SJCRH30 (cell line): Measurements from ENCODE around the gene ZDHHC19. TPM values are rescaled to one million over a fixed set of nuclear protein-coding genes. Genes with fewer than 3 reads are reported as not detected.

Experiments
- DNase-seq, 2 experiments: peaks; one replicate each; pipeline ENCODE4 v3.0.0-alpha.2; 2015 to 2020
- H3K27ac ChIP-seq: fragments of 250-450 bp; sonication (Bioruptor Pico); 2 replicates; pipeline ENCODE4 v1.5.1; 2020; ENCODE audit warnings: mild to moderate bottlenecking, moderate library complexity
- H3K27me3 ChIP-seq: fragments of 250-450 bp; sonication (Bioruptor Pico); 2 replicates; pipeline ENCODE4 v1.5.1; 2020; ENCODE audit warnings: mild to moderate bottlenecking, moderate library complexity
- H3K36me3 ChIP-seq: fragments of 250-450 bp; sonication (Bioruptor Pico); 2 replicates; pipeline ENCODE4 v1.5.1; 2020; ENCODE audit warnings: mild to moderate bottlenecking, moderate library complexity
- H3K4me1 ChIP-seq: fragments of 250-450 bp; sonication (Bioruptor Pico); 2 replicates; pipeline ENCODE4 v1.5.1; 2020; ENCODE audit warnings: mild to moderate bottlenecking, moderate library complexity
- H3K4me3 ChIP-seq: fragments of 250-450 bp; sonication (Bioruptor Pico); 2 replicates; pipeline ENCODE4 v1.5.1; 2020; ENCODE audit warnings: mild to moderate bottlenecking, moderate library complexity
- H3K9me3 ChIP-seq: fragments of 250-450 bp; sonication (Bioruptor Pico); replicated peaks from 2 replicates; pipeline ENCODE4 v1.5.1; 2020; ENCODE audit warnings: mild to moderate bottlenecking, moderate library complexity
- total RNA-seq: library from RNA; depleted of rRNA; stranded (reverse); fragments of >200 nt; shearing (Covaris generic); gene quantifications from 2 replicates; pipeline ENCODE4 v1.2.3, GENCODE V29; 2014; rRNA removed

ZDHHC19 gene
- total RNA-seq, 1 experiment from 2014 or later: not detected

- H3K9me3 ChIP-seq: no peaks in the 10 kb centered on the region
- H3K27ac ChIP-seq: no peak overlapping the region
- H3K4me3 ChIP-seq: no peak overlapping the region
- DNase-seq: peak; percentile 52 to 60
- peaks cover 3% of the 10 kb centered on the region; the same call in 1 of the 2 replicates for H3K4me1 ChIP-seq
- no peaks in the 10 kb centered on the region for H3K27me3 ChIP-seq
- no peaks in the 10 kb centered on the region for H3K36me3 ChIP-seq
These were observed 47.3 kb downstream of the ZDHHC19 start for GRCh38 chr3:196163666-196164493.

GRCh38 chr3:196163212-196163611, 48.0 kb downstream of the ZDHHC19 start:
- Histone ChIP-seq H3K36me3 (no peaks in the 10 kb centered on the region), H3K9me3 (no peaks in the 10 kb centered on the region), H3K4me3 (no peak overlapping the region), H3K27me3 (no peaks in the 10 kb centered on the region), H3K4me1 (peaks cover 3% of the 10 kb centered on the region; the same call in 1 of the 2 replicates), H3K27ac (no peak overlapping the region)
- DNase-seq: no peak

DNA sequence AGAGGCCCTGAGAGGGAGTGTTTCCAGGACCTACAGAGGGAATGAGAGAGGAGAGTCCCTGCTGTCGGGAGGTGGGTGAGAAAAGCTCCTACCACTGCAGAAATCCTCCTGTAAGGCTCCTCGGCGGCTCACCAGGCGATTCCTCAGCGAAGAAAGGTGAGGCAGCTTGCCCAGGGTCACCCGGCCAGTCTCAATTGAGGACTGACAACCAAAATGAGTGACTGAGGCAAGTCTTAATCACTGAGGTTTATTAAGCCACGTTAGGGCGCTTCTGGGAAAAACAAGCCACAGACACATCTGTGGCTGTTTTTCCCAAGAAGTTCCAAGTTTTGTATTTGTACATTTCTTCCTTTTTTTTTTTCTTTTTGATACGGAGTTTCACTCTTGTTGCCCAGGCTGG, 48.5 kb downstream of the ZDHHC19 start:
- Histone ChIP-seq H3K4me3 (no peak overlapping the region), H3K9me3 (no peaks in the 10 kb centered on the region), H3K27ac (no peak overlapping the region), H3K4me1 (peaks cover 3% of the 10 kb centered on the region; the same call in 1 of the 2 replicates), H3K27me3 (no peaks in the 10 kb centered on the region), H3K36me3 (no peaks in the 10 kb centered on the region)
- DNase-seq: no peak

DNA sequence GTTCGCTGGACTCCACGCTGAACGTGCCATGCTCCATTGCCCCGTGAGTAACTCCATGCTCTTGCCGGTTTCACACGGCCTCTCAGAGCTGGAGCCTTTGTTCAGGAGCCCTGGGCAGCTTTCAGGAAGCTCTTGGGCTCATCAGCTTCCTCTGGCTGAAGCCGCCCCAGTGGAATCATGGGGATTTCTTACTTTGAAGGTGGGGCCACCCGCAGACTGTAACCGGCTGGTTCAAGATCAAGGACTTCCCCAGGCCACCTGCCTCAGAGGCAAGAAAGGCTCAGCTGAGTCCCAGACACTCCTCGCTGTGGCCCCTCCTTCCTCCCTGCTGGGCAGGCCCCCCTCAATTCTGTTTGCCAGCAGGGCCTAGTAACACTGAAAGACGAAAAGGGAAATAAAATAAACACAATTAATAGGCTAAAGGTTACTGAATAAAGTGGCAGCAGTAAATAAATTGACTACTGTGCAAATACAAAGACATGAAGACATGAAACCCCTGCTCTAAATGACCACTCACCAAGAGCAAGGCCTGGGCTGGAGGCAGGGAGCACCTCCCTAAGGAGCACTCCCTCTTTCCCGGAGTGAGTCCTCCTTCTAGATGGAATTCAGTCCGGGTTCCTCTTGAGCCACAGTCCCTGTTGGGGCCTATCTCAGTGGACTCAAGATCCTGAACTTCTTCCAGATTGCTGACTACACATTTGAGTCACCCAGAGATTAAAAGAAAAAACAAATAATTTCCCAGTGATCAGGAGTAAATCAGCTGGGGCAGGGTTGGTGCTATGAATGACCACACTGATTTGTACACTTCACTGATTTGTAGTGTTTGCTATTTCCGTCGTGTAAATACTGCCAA, 51.0 kb downstream of the ZDHHC19 start:
- no peak overlapping the region for H3K27ac ChIP-seq
- H3K36me3 ChIP-seq: no peaks in the 10 kb centered on the region
- no peaks in the 10 kb centered on the region for H3K27me3 ChIP-seq
- DNase-seq: peak in 1 of 2 experiments; percentile 16
- H3K4me3 ChIP-seq: no peak overlapping the region
- peaks cover 3% of the 10 kb centered on the region; the same call in 1 of the 2 replicates for H3K4me1 ChIP-seq
- no peaks in the 10 kb centered on the region for H3K9me3 ChIP-seq

DNA sequence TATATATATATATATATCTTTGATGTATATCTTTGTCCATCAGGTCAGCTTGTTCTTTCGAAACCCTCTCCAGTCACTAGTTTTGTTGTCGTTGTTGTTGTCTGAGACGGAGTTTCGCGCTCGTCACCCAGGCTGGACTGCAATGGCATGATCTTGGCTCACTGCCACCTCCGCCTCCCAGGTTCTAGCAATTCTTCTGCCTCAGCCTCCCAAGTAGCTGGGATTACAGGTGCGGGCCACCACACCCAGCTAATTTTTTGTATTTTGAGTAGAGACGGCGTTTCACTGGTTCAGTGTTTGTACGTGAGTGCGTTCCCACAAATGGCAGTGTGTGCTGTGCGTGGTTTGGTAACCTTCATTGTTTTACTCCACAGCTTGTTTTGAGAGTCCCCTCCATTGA, 51.7 kb downstream of the ZDHHC19 start:
- DNase-seq: no peak
- H3K27me3 ChIP-seq: no peaks in the 10 kb centered on the region
- no peaks in the 10 kb centered on the region for H3K36me3 ChIP-seq
- H3K27ac ChIP-seq: no peak overlapping the region
- no peaks in the 10 kb centered on the region for H3K9me3 ChIP-seq
- no peak overlapping the region for H3K4me3 ChIP-seq
- peaks cover 3% of the 10 kb centered on the region; the same call in 1 of the 2 replicates for H3K4me1 ChIP-seq

- no peaks in the 10 kb centered on the region for H3K9me3 ChIP-seq
- no peak for DNase-seq
- no peak overlapping the region for H3K27ac ChIP-seq
- H3K4me1 ChIP-seq: no peaks in the 10 kb centered on the region
- H3K27me3 ChIP-seq: no peaks in the 10 kb centered on the region
- H3K4me3 ChIP-seq: no peak overlapping the region
- no peaks in the 10 kb centered on the region for H3K36me3 ChIP-seq
These were observed 55.0 kb downstream of the ZDHHC19 start for GRCh38 chr3:196156160-196156559.

DNA sequence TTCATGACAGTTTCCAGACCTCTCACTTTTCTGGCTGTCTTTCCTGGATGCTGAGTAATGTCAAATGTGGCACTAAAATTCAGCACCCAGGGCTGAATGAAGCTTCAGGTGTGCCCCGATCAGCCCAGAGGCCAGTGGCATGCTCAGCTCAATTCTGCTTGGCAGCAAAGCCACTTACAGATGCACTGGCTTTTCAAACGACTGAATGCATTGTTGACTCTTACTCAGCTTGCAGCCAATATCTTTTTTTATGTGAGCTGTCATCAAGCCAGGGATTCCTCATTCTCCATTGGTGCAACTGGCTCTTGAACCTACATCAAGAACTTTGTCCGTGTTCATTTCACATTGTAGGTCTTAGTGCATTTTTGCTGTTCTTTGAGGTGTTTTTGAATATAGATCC, 60.7 kb downstream of the ZDHHC19 start:
- Histone ChIP-seq H3K27ac (no peak overlapping the region), H3K9me3 (0 out of 2 replicates have a peak, but pooled peaks cover 2% of the 10 kb centered on the region), H3K27me3 (no peaks in the 10 kb centered on the region), H3K4me1 (no peaks in the 10 kb centered on the region), H3K36me3 (no peaks in the 10 kb centered on the region), H3K4me3 (no peak overlapping the region)
- DNase-seq: no peak

DNA sequence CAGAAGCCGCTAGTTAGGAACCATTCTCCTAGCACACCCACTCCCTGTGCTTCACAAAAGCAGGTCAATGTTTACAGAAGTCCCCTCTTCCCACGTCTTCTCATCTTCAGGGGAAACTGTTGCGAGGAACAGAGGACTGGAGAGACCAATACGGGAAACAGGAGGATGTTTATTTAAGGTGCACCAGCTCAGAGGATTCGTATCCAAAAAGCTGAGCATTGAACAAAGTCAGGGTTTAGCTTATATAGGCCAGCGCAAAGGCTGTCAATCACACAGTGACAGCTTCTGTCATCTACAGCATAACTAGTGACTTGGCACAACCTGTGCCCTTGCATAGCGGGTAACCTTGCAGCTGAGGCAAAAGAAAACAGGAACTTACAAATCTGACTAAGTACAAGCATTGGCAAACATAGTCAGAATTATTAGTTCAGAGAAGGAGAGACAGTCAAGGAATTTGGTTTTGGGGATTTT, 61.3 kb downstream of the ZDHHC19 start:
- DNase-seq: no peak

DNA sequence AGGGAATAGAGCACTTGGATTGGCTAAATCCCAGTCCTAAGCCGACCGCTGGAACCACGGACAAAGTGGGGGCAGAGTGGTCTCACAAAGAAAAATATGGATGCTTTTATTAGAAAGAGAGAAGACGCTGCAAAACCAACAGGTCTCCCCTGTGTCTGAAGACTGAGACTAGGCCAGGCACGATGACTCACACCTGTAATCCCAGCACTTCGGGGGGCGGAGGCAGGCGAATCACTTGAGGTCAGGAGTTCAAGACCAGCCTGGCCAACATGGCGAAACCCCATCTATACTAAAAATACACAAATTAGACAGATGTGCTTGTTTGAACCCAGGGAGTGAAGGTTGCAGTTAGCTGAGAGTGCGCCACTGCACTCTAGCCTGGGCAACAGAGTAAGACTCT, 61.8 kb downstream of the ZDHHC19 start:
- Histone ChIP-seq H3K27me3 (no peaks in the 10 kb centered on the region), H3K27ac (no peak overlapping the region), H3K36me3 (no peaks in the 10 kb centered on the region), H3K4me1 (no peaks in the 10 kb centered on the region), H3K4me3 (no peak overlapping the region), H3K9me3 (0 out of 2 replicates have a peak, but pooled peaks cover 2% of the 10 kb centered on the region)
- DNase-seq: no peak

More for the DNA sequence above, 61.3 kb downstream of the ZDHHC19 start:
- Histone ChIP-seq H3K27ac (no peak overlapping the region), H3K9me3 (0 out of 2 replicates have a peak, but pooled peaks cover 2% of the 10 kb centered on the region), H3K4me3 (no peak overlapping the region), H3K4me1 (no peaks in the 10 kb centered on the region), H3K36me3 (no peaks in the 10 kb centered on the region), H3K27me3 (no peaks in the 10 kb centered on the region)

Other genes with a start within 250 kb of the ZDHHC19 start
- gene TFRC, start 129.3 kb downstream of the ZDHHC19 start, total RNA-seq: 259 and 267 TPM in 2 replicates
- gene SLC51A, start 5.1 kb upstream of the ZDHHC19 start, total RNA-seq: not detected in 2 replicates
- 17.7 and 19.6 TPM in 2 replicates for gene PCYT1A, start 76.3 kb upstream of the ZDHHC19 start, total RNA-seq
- 3.9 and 4.7 TPM in 2 replicates for gene DYNLT2B, start 106.8 kb upstream of the ZDHHC19 start, total RNA-seq
- 0.38 and 0.76 TPM in 2 replicates for gene TM4SF19, start 127.0 kb upstream of the ZDHHC19 start, total RNA-seq
- gene UBXN7, start 221.0 kb upstream of the ZDHHC19 start, total RNA-seq: 28.9 and 32.4 TPM in 2 replicates